Eye (tissue), 1 donor: Measurements from ENCODE around the gene CRCP.

Experiments
- DNase-seq: peaks from one replicate; pipeline ENCODE4 v3.0.0-alpha.2; 2015

CRCP gene

GRCh38 chr7:66193146-66193725, 78.6 kb downstream of the CRCP start:
- no peak for DNase-seq

- DNase-seq = no peak
Observed at GRCh38 chr7:66198469-66198868, 83.8 kb downstream of the CRCP start.

- no peak for DNase-seq
Observed at GRCh38 chr7:66198956-66199355, 84.3 kb downstream of the CRCP start.

GRCh38 chr7:66202441-66202840, 87.8 kb downstream of the CRCP start:
- DNase-seq = no peak
